MCF 10A (cell line): Measurements from ENCODE around the gene TMX3. TPM values are rescaled to one million over a fixed set of nuclear protein-coding genes. Genes with fewer than 3 reads are reported as not detected.

Source experiments
- BruUV-seq: library from RNA; stranded (reverse); fragments of 400-500 nt; replicated peaks from 2 replicates; lab custom pipeline; 2021; lab: Mats Ljungman, UMichigan
- CTCF ChIA-PET: fragments of 300-600 bp; sonication (Branson Sonifier 250); formaldehyde crosslinking; extraction: SDS; loops from one replicate; lab custom pipeline; 2021; ENCODE audit warnings: antibody characterized with exemption, inconsistent platforms; lab: Yijun Ruan, JAX
- POLR2A ChIA-PET: fragments of 300-600, 350-650 bp; sonication (Branson Sonifier 250); formaldehyde crosslinking; extraction: SDS; loops from one replicate; lab custom pipeline; 2020; ENCODE audit warnings: antibody characterized with exemption, inconsistent platforms; lab: Yijun Ruan, JAX
- DNase-seq: peaks from one replicate; pipeline ENCODE4 v3.0.0-alpha.2; 2018; ENCODE audit not compliant: unreplicated experiment
- H3K27ac Mint-ChIP-seq: one replicate; pipeline ENCODE4 v1.8.0; 2022; ENCODE audit warnings: mild to moderate bottlenecking, low read depth, mixed read lengths; ENCODE audit not compliant: unreplicated experiment
- H3K27me3 Mint-ChIP-seq: one replicate; pipeline ENCODE4 v1.8.0; 2022; ENCODE audit warnings: mixed read lengths; ENCODE audit not compliant: insufficient read depth, unreplicated experiment
- H3K36me3 Mint-ChIP-seq: one replicate; pipeline ENCODE4 v1.8.0; 2022; ENCODE audit warnings: mild to moderate bottlenecking, moderate library complexity, mixed read lengths; ENCODE audit not compliant: insufficient read depth, unreplicated experiment
- H3K4me1 Mint-ChIP-seq: one replicate; pipeline ENCODE4 v1.8.0; 2022; ENCODE audit warnings: mixed read lengths; ENCODE audit not compliant: insufficient read depth, unreplicated experiment
- H3K4me3 Mint-ChIP-seq: one replicate; pipeline ENCODE4 v1.8.0; 2022; ENCODE audit warnings: mild to moderate bottlenecking, moderate library complexity, mixed read lengths; ENCODE audit not compliant: unreplicated experiment
- H3K9me3 Mint-ChIP-seq: one replicate; pipeline ENCODE4 v1.8.0; 2022; ENCODE audit warnings: mixed read lengths; ENCODE audit not compliant: unreplicated experiment
- CTCF ChIP-seq: fragments of 200-600 bp; IDR thresholded peaks from one replicate; pipeline ENCODE4 v1.8.0; 2022; ENCODE audit warnings: antibody characterized with exemption, mild to moderate bottlenecking; ENCODE audit not compliant: unreplicated experiment
- intact Hi-C: fragments of 100-400 bp; cut with micrococcal nuclease; formaldehyde crosslinking; loops from 2 replicates; pipeline ENCODE4 v1.14.1; 2022
- total RNA-seq: library from RNA; stranded (reverse); gene quantifications from 2 replicates; pipeline ENCODE4 v1.2.3, GENCODE V29; 2022

Gene TMX3
- total RNA-seq, 1 experiment from 2014 or later, result 95.0 TPM

GRCh38 chr18:68705119-68705518 is 9.8 kb downstream of the TMX3 start:
- H3K9me3 Mint-ChIP-seq, result no peaks in the 10 kb centered on the region
- no TSS peak for BruUV-seq
- ChIA-PET CTCF (no interaction called here), POLR2A (interaction anchor here (0.7 kb wide), 1 partner anchor 128 kb away, joined by 3 read pairs; no protein-coding TSS in a partner anchor)
- intact Hi-C loops, result no loop called here
- H3K4me3 Mint-ChIP-seq, result no peak overlapping the region
- peak overlapping the region; percentile 22 for H3K27ac Mint-ChIP-seq
- H3K36me3 Mint-ChIP-seq, result peaks cover 49% of the 10 kb centered on the region
- no peak for DNase-seq
- H3K4me1 Mint-ChIP-seq, result peaks cover 11% of the 10 kb centered on the region
- no peak for TF ChIP-seq CTCF
- no peaks in the 10 kb centered on the region for H3K27me3 Mint-ChIP-seq

GRCh38 chr18:68703326-68703725 is 11.6 kb downstream of the TMX3 start:
- no TSS peak for BruUV-seq
- no peak for DNase-seq
- H3K27ac Mint-ChIP-seq, result no peak overlapping the region

GRCh38 chr18:68701353-68701752 is 13.6 kb downstream of the TMX3 start:
- DNase-seq, result no peak
- no peak overlapping the region for H3K4me3 Mint-ChIP-seq

More at GRCh38 chr18:68703326-68703725, 11.6 kb downstream of the TMX3 start:
- TF ChIP-seq CTCF, result no peak
- Mint-ChIP-seq H3K4me3 (no peak overlapping the region), H3K27me3 (no peaks in the 10 kb centered on the region), H3K36me3 (peaks cover 35% of the 10 kb centered on the region), H3K9me3 (no peaks in the 10 kb centered on the region), H3K4me1 (peaks cover 11% of the 10 kb centered on the region)
- CTCF ChIA-PET, result interaction anchor here (0.6 to 0.7 kb wide), 2 partner anchors 889 to 1503 kb away, joined by 3 to 7 read pairs; no protein-coding TSS in a partner anchor
- POLR2A ChIA-PET, result no interaction called here
- intact Hi-C loops, result no loop called here

GRCh38 chr18:68699043-68699442 is 15.9 kb downstream of the TMX3 start:
- CTCF ChIA-PET, result interaction anchor here (0.7 kb wide), 1 partner anchor 196 kb away, joined by 3 read pairs; no protein-coding TSS in a partner anchor
- H3K27me3 Mint-ChIP-seq, result no peaks in the 10 kb centered on the region
- H3K9me3 Mint-ChIP-seq, result no peaks in the 10 kb centered on the region
- intact Hi-C loops, result no loop called here
- H3K4me3 Mint-ChIP-seq, result no peak overlapping the region
- BruUV-seq, result no TSS peak
- no peaks in the 10 kb centered on the region for H3K4me1 Mint-ChIP-seq
- no peak for TF ChIP-seq CTCF
- H3K36me3 Mint-ChIP-seq, result peaks cover 53% of the 10 kb centered on the region
- peak; percentile 80 for DNase-seq
- H3K27ac Mint-ChIP-seq, result no peak overlapping the region
- POLR2A ChIA-PET, result interaction anchor here (0.7 kb wide), 1 partner anchor 15 kb away, joined by 3 read pairs; the partner anchor contains the start of gene TMX3

More at GRCh38 chr18:68701353-68701752, 13.6 kb downstream of the TMX3 start:
- Mint-ChIP-seq H3K9me3 (no peaks in the 10 kb centered on the region), H3K27ac (no peak overlapping the region), H3K27me3 (no peaks in the 10 kb centered on the region), H3K4me1 (peaks cover 6% of the 10 kb centered on the region), H3K36me3 (peaks cover 47% of the 10 kb centered on the region)
- ChIA-PET POLR2A (interaction anchor here (0.7 to 1.2 kb wide), 3 partner anchors 9 to 20 kb away, joined by 3 to 4 read pairs (median 3); partner anchors contain the start of gene TMX3), CTCF (no interaction called here)
- BruUV-seq, result no TSS peak
- no peak for TF ChIP-seq CTCF
- intact Hi-C loops, result no loop called here
